Stimulated activated naive CD8-positive, alpha-beta T cell treated with anti-CD3 and anti-CD28 coated beads, Interleukin-15, Interleukin-2, amounts not matched to agents 100 U/mL and 50 U/mL, for 24 hours (primary cell): ENCODE measurements around the gene LYL1.

Experiments used
- ATAC-seq: fragments of 150-1000 bp; cut with Tn5 transposase; one replicate; pipeline ENCODE4 v1.10.0; 2021
- DNase-seq: peaks from one replicate; pipeline ENCODE4 v3.0.0; 2021

Gene LYL1

GRCh38 chr19:13104848-13105711 is 2.4 kb upstream of the LYL1 start:
- DNase-seq (peak; percentile 43), ATAC-seq (peak; percentile 5)

GRCh38 chr19:13104360-13104847 is 1.7 kb upstream of the LYL1 start:
- ATAC-seq (peak; percentile 44), DNase-seq (peak; percentile 86)

GRCh38 chr19:13103581-13104359 is 1.1 kb upstream of the LYL1 start:
- ATAC-seq (no peak), DNase-seq (no peak)

GRCh38 chr19:13102416-13102665 is 317 bp downstream of the LYL1 start:
- DNase-seq (no peak), ATAC-seq (no peak)

DNA sequence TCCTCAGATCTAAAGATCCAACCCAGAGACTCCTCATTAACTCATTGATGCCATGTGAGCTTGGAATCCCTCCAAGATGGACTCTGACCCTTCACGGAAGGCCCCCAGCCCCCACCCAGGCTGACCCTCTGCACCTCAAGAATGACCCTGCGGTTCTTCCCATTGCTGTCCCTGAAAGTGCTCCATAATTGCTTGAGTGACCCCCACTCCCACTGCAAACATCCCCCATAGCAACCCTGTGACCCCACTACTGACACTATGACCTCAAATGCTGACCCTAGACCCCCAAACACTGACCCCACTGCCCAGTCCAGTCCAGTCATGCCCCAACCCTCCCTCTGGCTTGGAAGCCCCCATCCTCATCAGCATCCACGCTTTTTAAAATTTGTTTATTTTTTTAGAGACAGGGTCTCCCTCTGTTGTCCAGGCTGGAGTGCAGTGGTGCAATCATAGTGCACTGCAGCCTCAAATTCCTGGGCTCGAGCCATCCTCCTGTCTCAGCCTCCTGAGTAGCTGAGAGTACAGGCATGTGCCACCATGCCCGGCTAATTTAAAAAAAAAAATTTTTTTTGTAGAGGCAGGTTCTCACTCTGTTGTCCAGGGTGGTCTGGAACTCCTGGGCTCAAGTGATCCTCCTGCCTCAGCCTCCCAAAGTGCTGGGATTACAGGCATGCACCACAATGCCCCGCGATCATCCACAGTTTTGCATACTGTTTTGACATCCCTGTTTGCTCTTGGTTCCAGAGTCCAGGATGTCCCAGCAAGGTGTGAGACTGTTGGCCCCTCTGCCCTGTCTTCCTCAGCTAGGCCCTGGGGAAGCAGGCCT is 855 bp downstream of the LYL1 start:
- DNase-seq (no peak), ATAC-seq (no peak)

DNA sequence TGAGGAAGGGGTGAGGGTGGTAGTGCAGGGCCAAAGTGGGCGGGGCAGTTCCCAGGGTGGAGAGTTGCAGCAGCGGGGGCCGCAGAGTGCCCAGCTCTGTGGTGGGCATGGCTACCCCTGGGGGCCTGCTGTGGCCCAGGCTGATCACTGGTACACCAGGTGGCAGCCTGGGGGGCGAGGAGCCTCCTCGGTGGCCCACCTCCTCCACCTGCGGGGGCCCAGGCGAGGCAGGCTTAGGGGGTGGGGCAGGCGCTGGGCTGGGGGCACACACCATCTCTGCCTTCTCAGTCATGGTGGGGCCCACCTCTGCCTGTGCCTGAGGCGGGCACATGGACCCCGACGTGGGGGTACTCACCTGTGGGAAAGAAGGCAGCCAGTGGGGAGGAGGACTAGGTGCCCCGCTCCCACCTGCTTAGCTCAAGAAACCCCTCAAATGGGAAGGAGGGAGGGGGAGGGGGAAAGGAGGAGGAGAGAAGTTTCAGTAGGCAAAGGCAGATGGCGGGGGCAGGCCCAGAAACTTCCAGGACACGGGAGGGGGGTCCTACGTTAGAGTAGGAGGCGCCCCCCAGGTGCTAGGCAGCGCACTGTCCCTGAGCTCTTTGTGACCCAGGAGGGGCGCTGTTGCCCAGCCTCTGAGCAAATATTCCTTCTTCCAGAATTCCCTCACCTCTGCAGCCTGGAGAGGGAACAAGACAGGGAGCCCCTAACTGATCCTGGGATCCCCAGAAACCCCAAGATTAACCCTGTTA is 1.6 kb downstream of the LYL1 start:
- DNase-seq: no peak
- ATAC-seq: no peak

DNA sequence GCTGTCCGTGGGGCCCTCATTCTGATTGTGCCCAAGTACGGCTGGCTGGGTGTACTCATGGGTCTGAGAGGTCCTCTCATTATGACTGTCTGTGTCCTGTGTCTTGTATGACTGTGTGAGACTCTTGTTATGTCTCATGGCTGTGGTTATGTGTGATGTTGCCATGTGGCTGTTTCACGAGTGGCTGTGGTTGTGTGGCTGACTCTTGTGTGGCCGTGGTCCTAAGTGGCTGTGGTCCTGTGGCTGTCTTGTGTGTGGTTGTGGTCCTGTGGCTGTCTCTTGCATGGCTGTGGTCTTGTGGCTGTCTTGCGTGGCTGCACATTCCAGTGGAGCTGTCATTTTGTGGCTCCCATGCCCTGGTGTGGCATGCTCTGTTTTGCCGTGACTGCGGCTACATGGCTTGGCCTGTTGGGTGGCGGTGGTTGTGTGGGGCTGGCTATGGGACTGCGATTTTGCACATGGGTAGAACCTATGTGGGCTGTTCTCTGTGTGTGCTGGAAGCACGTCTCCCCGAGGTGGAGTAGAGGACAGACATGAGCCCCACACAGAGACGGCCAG is 2.5 kb downstream of the LYL1 start:
- DNase-seq: peak; percentile 77
- peak; percentile 64 for ATAC-seq

DNA sequence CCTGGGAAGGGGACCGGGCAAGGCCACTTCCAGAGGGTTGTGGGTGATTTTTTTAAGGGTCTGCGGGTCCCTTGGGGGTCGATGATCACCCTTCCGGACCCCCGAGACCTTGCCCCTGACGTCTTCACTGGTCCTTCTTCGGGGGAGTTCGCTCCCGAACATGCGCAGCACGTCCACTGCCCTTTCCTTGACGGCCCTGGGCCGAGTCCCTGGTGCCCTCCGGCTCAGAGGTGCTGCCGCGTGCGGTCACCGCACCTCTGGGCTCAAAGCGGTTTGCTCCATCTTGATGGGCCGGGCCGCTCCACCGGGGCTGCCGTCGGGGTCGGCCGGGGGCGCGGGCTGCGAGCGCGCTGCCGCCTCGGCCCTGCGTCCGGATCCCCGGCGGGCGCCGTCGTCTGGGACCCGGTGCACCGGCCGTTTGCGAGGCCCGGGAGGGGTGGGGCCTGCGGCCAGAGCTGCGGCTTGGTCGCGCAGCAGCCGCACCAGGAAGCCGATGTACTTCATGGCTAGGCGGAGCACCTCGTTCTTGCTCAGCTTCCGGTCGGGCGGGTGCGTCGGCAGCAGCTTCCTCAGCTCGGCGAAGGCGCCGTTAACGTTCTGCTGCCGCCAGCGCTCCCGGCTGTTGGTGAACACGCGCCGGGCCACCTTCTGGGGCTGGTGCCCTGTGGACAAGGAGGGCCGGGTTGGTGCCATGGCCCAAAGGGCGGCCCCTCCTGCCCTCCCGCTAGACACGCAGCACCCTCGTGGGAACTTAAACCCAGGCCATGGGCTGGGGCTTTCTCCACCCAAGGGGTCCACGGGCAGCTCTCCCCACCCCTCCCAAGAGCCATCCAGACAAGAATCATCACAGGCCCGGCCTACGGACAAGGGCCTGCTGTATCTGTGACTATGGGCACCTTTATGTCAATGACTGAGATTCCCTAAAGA is 3.3 kb downstream of the LYL1 start:
- peak; percentile 79 for DNase-seq
- peak; percentile 21 for ATAC-seq

DNA sequence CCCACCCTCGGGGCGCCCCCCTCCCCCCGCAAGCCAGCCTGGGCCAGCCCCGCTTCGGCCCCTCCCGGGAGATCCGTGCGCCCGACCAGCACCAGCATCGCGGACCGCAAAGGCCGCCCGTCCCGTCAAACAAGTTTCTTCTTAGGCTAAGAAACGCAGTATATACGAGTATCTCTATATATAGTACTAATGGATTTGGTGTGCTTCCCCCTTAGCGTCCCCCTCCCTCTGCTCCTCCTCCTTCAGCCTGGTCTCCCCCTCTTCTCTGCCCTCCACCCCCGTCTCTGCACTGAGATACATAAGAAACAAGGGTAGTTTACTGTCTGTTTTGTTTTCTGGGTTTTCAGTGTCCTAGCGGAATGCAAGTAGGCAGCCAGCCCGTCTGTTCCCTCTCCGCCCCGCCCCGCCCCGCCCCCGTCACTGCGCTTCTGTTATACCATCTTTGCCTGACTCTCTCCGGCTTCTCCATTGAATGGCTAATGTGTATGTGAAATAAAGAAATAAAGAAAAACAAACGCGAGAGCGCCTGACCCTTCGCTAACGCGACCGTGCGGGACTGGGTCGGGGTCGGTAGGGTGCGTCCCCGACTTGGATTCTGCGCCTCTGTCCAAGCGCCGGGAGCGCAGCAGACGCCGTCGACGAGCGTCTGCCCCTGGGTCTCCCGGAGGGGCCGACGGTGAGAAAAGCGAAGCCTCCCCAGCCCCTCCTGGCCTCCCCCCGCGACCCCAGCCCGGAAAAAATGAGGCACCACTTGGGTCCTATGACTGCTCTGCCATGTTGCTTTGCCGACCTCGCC is 4.2 kb downstream of the LYL1 start:
- DNase-seq (no peak), ATAC-seq (no peak)

GRCh38 chr19:13097463-13098258 is 5.0 kb downstream of the LYL1 start:
- peak; percentile 50 for DNase-seq
- ATAC-seq: no peak

GRCh38 chr19:13097033-13097462 is 5.6 kb downstream of the LYL1 start:
- no peak for DNase-seq
- no peak for ATAC-seq

DNA sequence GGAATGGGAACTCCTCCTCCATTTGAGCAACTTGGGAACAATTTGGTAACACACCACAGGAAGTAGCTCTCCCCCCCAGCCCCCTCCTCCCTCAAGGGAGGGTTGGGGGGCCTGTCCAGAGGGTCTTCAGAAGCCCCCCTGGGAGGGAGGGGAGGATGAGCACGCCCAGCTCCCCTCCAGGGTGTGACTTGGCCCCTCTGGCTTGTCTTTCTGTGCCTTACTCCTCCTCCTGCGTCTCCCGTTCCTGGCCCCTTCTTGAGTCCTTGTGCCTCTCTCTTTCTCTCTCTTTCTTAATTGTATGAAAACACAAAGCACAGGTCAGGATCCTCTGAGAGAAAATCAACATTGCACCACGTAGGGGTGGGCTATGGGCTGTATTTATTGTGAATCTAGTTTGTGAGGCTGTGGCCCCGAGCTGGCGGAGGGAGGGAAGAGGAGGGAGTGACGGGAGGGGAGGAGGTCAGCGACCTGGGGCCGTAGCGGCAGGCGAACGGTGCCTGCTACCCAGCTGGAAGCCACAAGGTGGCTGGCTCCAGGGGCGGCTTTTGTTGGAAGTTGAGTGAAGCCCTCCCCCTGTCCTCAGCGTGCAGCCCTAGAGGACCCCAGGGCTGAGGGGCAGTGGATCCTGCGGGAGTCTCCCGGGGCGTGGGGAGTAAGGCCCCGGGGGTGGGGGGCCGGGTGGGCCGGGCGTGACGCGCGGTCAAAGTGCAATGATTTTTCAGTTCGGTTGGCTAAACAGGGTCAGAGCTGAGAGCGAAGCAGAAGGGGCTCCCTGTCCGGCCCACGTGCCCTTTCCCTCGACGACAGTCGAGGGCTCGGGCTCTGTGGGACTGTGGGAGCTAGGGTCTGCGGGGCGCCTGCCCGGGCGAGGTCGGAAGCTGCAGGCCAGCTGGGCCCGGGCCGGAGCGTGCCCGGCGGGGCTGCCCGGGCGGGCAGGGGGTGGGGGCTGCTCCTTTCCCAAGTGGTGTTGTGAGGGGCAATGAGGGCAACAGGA is 6.4 kb downstream of the LYL1 start:
- ATAC-seq (no peak), DNase-seq (peak; percentile 43)

DNA sequence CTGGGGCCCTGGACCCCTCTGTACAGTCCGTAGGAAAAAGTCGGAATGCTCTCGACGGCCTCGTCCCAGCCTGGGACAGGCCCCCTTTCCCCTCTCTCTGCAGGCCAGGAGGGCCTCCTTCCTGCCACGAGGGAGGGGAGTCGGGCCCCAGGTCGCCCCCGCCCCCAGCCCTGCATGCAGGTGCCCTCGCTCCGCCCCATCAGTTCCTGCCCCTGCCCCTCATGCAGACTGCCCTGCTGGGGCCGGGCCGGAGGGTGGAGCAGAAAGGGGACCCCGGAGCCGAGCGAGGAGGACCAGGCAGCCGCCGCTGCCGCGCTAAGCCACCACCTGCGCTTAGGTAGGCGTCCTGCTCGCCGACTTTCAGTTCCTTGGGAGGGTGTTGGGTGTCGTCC is 7.3 kb downstream of the LYL1 start:
- DNase-seq (no peak), ATAC-seq (no peak)

GRCh38 chr19:13094771-13095392 is 7.8 kb downstream of the LYL1 start:
- DNase-seq (no peak), ATAC-seq (no peak)

DNA sequence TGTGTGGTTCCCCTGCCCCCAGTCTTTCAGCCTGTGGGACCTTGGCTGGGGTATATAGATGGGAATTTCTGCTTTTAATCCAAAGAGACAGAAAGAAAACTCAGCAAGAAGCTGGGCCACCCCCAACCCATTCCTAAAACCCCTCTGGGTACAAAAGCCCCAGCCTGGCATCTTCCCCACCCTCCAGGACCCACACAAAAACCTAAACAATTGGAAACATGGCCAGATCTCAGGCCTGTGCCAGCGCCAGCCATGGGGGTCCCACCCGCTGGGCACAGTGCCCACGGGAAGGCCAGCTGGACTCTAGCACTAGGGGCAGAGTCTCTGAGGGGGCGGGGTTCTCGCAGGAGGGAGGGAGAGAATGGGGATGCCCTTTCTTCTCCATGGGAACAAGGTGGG is 8.6 kb downstream of the LYL1 start:
- ATAC-seq: no peak
- no peak for DNase-seq

- ATAC-seq (peak; percentile 76), DNase-seq (peak; percentile 82)
Observed at GRCh38 chr19:13093407-13094105, 9.1 kb downstream of the LYL1 start.
